Upper lobe of left lung (tissue), 6 donors: Measurements from ENCODE around the gene GCFC2. TPM values are rescaled to one million over a fixed set of nuclear protein-coding genes. Genes with fewer than 3 reads are reported as not detected.
A peak's percentile ranks its signal among the peaks of the same experiment; 100 is the strongest.

Source experiments
- ATAC-seq, 2 donors: fragments of 200-7000 bp; cut with Tn5 transposase; one replicate each; pipeline ENCODE4 v1.9.1; 2022; ENCODE audit warnings: mild to moderate bottlenecking in 2 of 2, moderate library complexity in 2 of 2; ENCODE audit not compliant: low FRiP score in 2 of 2
- DNase-seq, 2 donors: peaks; one replicate each; pipeline ENCODE4 v3.0.0-alpha.2; 2019 to 2020
- H3K27ac ChIP-seq, 4 donors: fragments of 200-600 bp; sonication (generic); one replicate each; pipeline ENCODE4 v1.5.1; 2016 to 2019
- H3K27me3 ChIP-seq, 4 donors: fragments of 200-600 bp; sonication (generic); one replicate each; pipeline ENCODE4 v1.5.1; 2017 to 2019
- H3K36me3 ChIP-seq, 4 donors: fragments of 200-600 bp; sonication (generic); one replicate each; pipeline ENCODE4 v1.5.1; 2016 to 2019
- H3K4me1 ChIP-seq, 4 donors: fragments of 200-600 bp; sonication (generic); one replicate each; pipeline ENCODE4 v1.5.1; 2018 to 2019
- H3K4me3 ChIP-seq, 4 donors: fragments of 200-600 bp; sonication (generic); one replicate each; pipeline ENCODE4 v1.5.1; 2017 to 2019; ENCODE audit warnings: mild to moderate bottlenecking in 2 of 4, moderate library complexity in 1 of 4
- H3K9me3 ChIP-seq, 4 donors: fragments of 200-600 bp; sonication (generic); one replicate each; pipeline ENCODE4 v1.5.1; 2018 to 2019
- CTCF ChIP-seq, 6 experiments: fragments of 450-650 bp in 4 of 6; fragments of 200-600 bp in 2 of 6; sonication (generic) in 2 of 6; IDR thresholded peaks; one replicate each; pipeline ENCODE4 v1.5.1; 2016 to 2019; ENCODE audit warnings: antibody characterized with exemption in 6 of 6
- EP300 ChIP-seq, 4 donors: sonication (generic); formaldehyde crosslinking; IDR thresholded peaks; one replicate each; pipeline ENCODE4 v1.5.1; 2017; ENCODE audit warnings: antibody characterized with exemption in 4 of 4, control low read depth in 2 of 4
- POLR2A ChIP-seq, 4 donors: fragments of 450-650 bp; IDR thresholded peaks; one replicate each; pipeline ENCODE4 v1.5.1; 2016 to 2017; ENCODE audit warnings: antibody characterized with exemption in 4 of 4, mild to moderate bottlenecking in 2 of 4
- POLR2AphosphoS5 ChIP-seq, 2 donors: sonication (generic); formaldehyde crosslinking; IDR thresholded peaks; one replicate each; pipeline ENCODE4 v1.5.1; 2017; ENCODE audit warnings: antibody characterized with exemption in 2 of 2
- WGBS, 2 donors: methylation state at CpG; one replicate each; pipeline ENCODE4 v1.1.5; 2017 to 2018; 5-methylcytosine and 5-hydroxymethylcytosine counted together
- total RNA-seq, 6 donors: library from RNA; depleted of rRNA in 4 of 6; stranded (reverse); fragments of >200 nt in 4 of 6; gene quantifications; one replicate each; pipeline versions ENCODE4 v1.1.0 to v1.2.1, GENCODE V29; 2016 to 2021
- donor health status: DM: no; HTN: no; CAD: no; lungs with moderate emphysema.
- donor health status: DM: no; HTN: yes; CAD: no; lungs with severe emphysema.

Gene GCFC2
- total RNA-seq, 6 donors from 2014 or later, result 13.7 to 75.4 (median 26.4) TPM

- Histone ChIP-seq H3K9me3 (no peaks in the 10 kb centered on the region), H3K36me3 (peaks cover 25 to 84% (median 41%) of the 10 kb centered on the region in 4 donors), H3K4me3 (no peak overlapping the region), H3K4me1 (no peaks in the 10 kb centered on the region), H3K27ac (no peak overlapping the region), H3K27me3 (no peaks in the 10 kb centered on the region)
- 71 to 76% methylated on average over 1 of the region's 1 CpG for WGBS, 2 donors
- DNase-seq (no peak), ATAC-seq (no peak)
- TF ChIP-seq EP300 (IDR thresholded peaks at IDR 0.05) (no peak), POLR2A (IDR thresholded peaks at IDR 0.05) (no peak), CTCF (IDR thresholded peaks at IDR 0.05) (no peak), POLR2AphosphoS5 (IDR thresholded peaks at IDR 0.05) (no peak)
Observed at GRCh38 chr2:75655861-75656260, 54.9 kb downstream of the GCFC2 start.

GRCh38 chr2:75654012-75654411, 56.7 kb downstream of the GCFC2 start:
- H3K9me3 ChIP-seq, result no peaks in the 10 kb centered on the region
- no peak overlapping the region for H3K27ac ChIP-seq
- no peak overlapping the region for H3K4me3 ChIP-seq
- H3K27me3 ChIP-seq, result no peaks in the 10 kb centered on the region
- TF ChIP-seq POLR2AphosphoS5 (IDR thresholded peaks at IDR 0.05), result no peak
- no peak for TF ChIP-seq POLR2A (IDR thresholded peaks at IDR 0.05)
- TF ChIP-seq EP300 (IDR thresholded peaks at IDR 0.05), result no peak
- no peak for TF ChIP-seq CTCF (IDR thresholded peaks at IDR 0.05)
- peaks cover 25 to 77% (median 42%) of the 10 kb centered on the region in 4 donors for H3K36me3 ChIP-seq
- H3K4me1 ChIP-seq, result peaks cover 0 to 4% (median 0%) of the 10 kb centered on the region in 4 donors
- DNase-seq, result no peak
- 97 to 99% methylated on average over 2 of the region's 2 CpGs for WGBS, 2 donors
- no peak for ATAC-seq

- ATAC-seq, result no peak
- DNase-seq, result no peak
- Histone ChIP-seq H3K9me3 (no peaks in the 10 kb centered on the region), H3K36me3 (peaks cover 9 to 23% (median 15%) of the 10 kb centered on the region in 4 donors), H3K27ac (no peak overlapping the region), H3K27me3 (no peaks in the 10 kb centered on the region), H3K4me3 (peak overlapping the region in 2 of 4 donors; percentile 83 to 96), H3K4me1 (peaks cover 14 to 26% (median 16%) of the 10 kb centered on the region in 4 donors)
- 64 to 66% methylated on average over 3 of the region's 3 CpGs for WGBS, 2 donors
- TF ChIP-seq CTCF (IDR thresholded peaks at IDR 0.05) (peak in 1 of 6 experiments; percentile 9), POLR2AphosphoS5 (IDR thresholded peaks at IDR 0.05) (no peak)
Observed at GRCh38 chr2:75647771-75648170, 62.9 kb downstream of the GCFC2 start.

- 0 to 1% methylated on average over 24 to 51 of the region's 60 CpGs for WGBS, 2 donors
- Histone ChIP-seq H3K36me3 (peaks cover 0 to 14% (median 7%) of the 10 kb centered on the region in 4 donors), H3K27ac (peak within 1 kb of the TSS; percentile 74 to 87 (median 83)), H3K9me3 (no peaks in the 10 kb centered on the region), H3K4me1 (peaks cover 14 to 26% (median 16%) of the 10 kb centered on the region in 4 donors), H3K4me3 (peak within 1 kb of the TSS; percentile 70 to 96 (median 80)), H3K27me3 (no peaks in the 10 kb centered on the region)
- TF ChIP-seq POLR2A (IDR thresholded peaks at IDR 0.05), result peak in 1 of 4 donors; percentile 67
- no peak for TF ChIP-seq EP300 (IDR thresholded peaks at IDR 0.05)
- TF ChIP-seq CTCF (IDR thresholded peaks at IDR 0.05), result peak in 2 of 6 experiments; percentile 5 to 30
- TF ChIP-seq POLR2AphosphoS5 (IDR thresholded peaks at IDR 0.05), result peak in 1 of 2 donors; percentile 90
- ATAC-seq (peak; percentile 97 to 99), DNase-seq (peak; percentile 90 to 91)
Observed at GRCh38 chr2:75646583-75647425, 63.9 kb downstream of the GCFC2 start, which contains the start of gene MRPL19. Gene MRPL19 (plus strand): TSS chr2:75646783. CDS start chr2:75646808, 25 bp downstream.
